Measurements from ENCODE around the gene MAP3K20. TPM values are rescaled to one million over a fixed set of nuclear protein-coding genes. Genes with fewer than 3 reads are reported as not detected.

The MAP3K20 gene
- total and polyA plus RNA-seq, 2 donors (not counting 3 experiments of a cell fraction or from before 2014, with no cell fraction given): 7.8 to 31.5 TPM

DNA sequence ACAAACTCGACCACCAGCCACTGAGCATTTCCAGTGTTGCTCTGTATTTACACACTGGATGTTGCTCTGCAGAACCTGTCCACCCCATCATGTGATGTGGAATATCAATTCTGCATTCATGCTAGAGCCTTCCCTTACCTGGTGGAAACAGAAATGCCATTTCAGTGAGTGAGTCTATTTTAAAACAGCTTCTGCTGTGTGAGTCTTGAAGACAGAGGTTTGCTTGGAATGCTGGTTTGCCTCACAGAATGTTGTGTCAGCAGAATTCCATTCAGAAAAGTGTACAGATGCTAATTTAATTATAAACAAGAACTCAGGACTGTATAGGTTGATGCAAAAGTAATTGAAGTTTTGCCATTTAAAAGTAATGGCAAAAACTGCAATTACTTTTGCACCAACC lies 118.3 kb downstream of the MAP3K20 start:
- DNase-seq (ENCODE audit: low read depth, low spot score): no peak
- Histone ChIP-seq H4K20me1 (replicated peaks; ENCODE audit: control insufficient read depth, extremely low read depth, insufficient read depth, low read length) (no peaks in the 10 kb centered on the region), H3K9me3 (replicated peaks; ENCODE audit: control insufficient read depth, insufficient read depth, low read length) (no peaks in the 10 kb centered on the region), H3K27me3 (ENCODE audit: control insufficient read depth in 2 of 2, insufficient read depth in 2 of 2, low read length in 2 of 2) (no peaks in the 10 kb centered on the region), H3K79me2 (ENCODE audit: control insufficient read depth, insufficient read depth, low read length) (no peaks in the 10 kb centered on the region), H3K9ac (replicated peaks; ENCODE audit: extremely low read depth, insufficient read depth, low read length) (no peak overlapping the region), H3K27ac (ENCODE audit: insufficient read depth, low read depth, low read length) (no peak overlapping the region), H2AFZ (ENCODE audit: low read depth, low read length) (no peak overlapping the region), H3K4me2 (ENCODE audit: insufficient read depth, low read length) (no peak overlapping the region), H3K4me1 (ENCODE audit: control insufficient read depth, extremely low read depth, insufficient read depth, low read length) (no peaks in the 10 kb centered on the region), H3K9me1 (replicated peaks; ENCODE audit: control insufficient read depth, extremely low read depth, insufficient read depth, low read length) (no peaks in the 10 kb centered on the region), H3K36me3 (ENCODE audit: control insufficient read depth in 2 of 2, extremely low read depth in 1 of 2, insufficient read depth in 2 of 2, low read length in 2 of 2) (no peaks in the 10 kb centered on the region), H3K4me3 (replicated peaks in 1 of 3; ENCODE audit: insufficient read depth in 1 of 3, low read depth in 1 of 3, low read length in 3 of 3) (no peak overlapping the region)
- TF ChIP-seq GATA2 (IDR thresholded peaks at IDR 0.05; ENCODE audit: insufficient read depth, insufficient read length, low read depth, low read length): no peak
- TF ChIP-seq POLR2A (IDR thresholded peaks at IDR 0.05; ENCODE audit: low read depth, low read length): no peak
- TF ChIP-seq FOS (IDR thresholded peaks at IDR 0.05; ENCODE audit: borderline replicate concordance, insufficient read depth, low read length): no peak
- TF ChIP-seq, protein P1, sequence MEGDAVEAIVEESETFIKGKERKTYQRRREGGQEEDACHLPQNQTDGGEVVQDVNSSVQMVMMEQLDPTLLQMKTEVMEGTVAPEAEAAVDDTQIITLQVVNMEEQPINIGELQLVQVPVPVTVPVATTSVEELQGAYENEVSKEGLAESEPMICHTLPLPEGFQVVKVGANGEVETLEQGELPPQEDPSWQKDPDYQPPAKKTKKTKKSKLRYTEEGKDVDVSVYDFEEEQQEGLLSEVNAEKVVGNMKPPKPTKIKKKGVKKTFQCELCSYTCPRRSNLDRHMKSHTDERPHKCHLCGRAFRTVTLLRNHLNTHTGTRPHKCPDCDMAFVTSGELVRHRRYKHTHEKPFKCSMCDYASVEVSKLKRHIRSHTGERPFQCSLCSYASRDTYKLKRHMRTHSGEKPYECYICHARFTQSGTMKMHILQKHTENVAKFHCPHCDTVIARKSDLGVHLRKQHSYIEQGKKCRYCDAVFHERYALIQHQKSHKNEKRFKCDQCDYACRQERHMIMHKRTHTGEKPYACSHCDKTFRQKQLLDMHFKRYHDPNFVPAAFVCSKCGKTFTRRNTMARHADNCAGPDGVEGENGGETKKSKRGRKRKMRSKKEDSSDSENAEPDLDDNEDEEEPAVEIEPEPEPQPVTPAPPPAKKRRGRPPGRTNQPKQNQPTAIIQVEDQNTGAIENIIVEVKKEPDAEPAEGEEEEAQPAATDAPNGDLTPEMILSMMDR (IDR thresholded peaks at IDR 0.05; ENCODE audit: extremely low read depth in 1 of 2, insufficient read depth in 1 of 2, low read depth in 1 of 2, low read length in 2 of 2): no peak
- no peak for TF ChIP-seq POLR2AphosphoS5 (IDR thresholded peaks at IDR 0.05; ENCODE audit: insufficient read depth, low read depth, low read length)
- TF ChIP-seq MYC (IDR thresholded peaks at IDR 0.05; ENCODE audit: low read depth, low read length): no peak
- no peak for TF ChIP-seq JUN (IDR thresholded peaks at IDR 0.05; ENCODE audit: borderline replicate concordance, insufficient read depth, insufficient read length, low read depth)
- TF ChIP-seq, protein P2, sequence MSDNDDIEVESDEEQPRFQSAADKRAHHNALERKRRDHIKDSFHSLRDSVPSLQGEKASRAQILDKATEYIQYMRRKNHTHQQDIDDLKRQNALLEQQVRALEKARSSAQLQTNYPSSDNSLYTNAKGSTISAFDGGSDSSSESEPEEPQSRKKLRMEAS (IDR thresholded peaks at IDR 0.05; ENCODE audit: insufficient read depth, insufficient read length): no peak
- no peak for TF ChIP-seq EZH2 (IDR thresholded peaks at IDR 0.05; ENCODE audit: borderline replicate concordance, low read depth, low read length, severe bottlenecking)
- no TSS peak for BruUV-seq (replicated peaks)
- no peak for FAIRE-seq
- ChIA-PET CTCF (interaction anchor here (1.0 to 2.2 kb wide), 3 partner anchors 17 to 167 kb away, joined by 3 to 7 read pairs (median 5); no protein-coding TSS in a partner anchor), POLR2A (no interaction called here)
- dilution Hi-C loops (cut with MboI; ENCODE audit: extremely low pct_ligation_motif_present, low sequenced_read_pairs) (no loop called here), intact Hi-C loops (cut with micrococcal nuclease) (no loop called here)
